K562 (cell line): Measurements from ENCODE around the gene ADAM10. TPM values are rescaled to one million over a fixed set of nuclear protein-coding genes. Genes with fewer than 3 reads are reported as not detected.

ENCODE experiments used
- BHLHE40 ChIP-seq: IDR thresholded peaks from 2 replicates; pipeline ENCODE4 v1.6.1; 2011; ENCODE audit warnings: low read length, improper control_type of control experiment
- CHD2 ChIP-seq: IDR thresholded peaks from 2 replicates; pipeline ENCODE4 v1.6.1; 2011; ENCODE audit warnings: low read depth, low read length
- COPS2 ChIP-seq: fragments of 450-650 bp; conservative IDR thresholded peaks from 2 replicates; pipeline ENCODE4 v1.6.1; 2016; ENCODE audit warnings: mild to moderate bottlenecking, moderate library complexity
- E2F5 ChIP-seq: sonication (generic); formaldehyde crosslinking; IDR thresholded peaks from 2 replicates; pipeline ENCODE4 v1.8.0; 2022; ENCODE audit warnings: mild to moderate bottlenecking, missing genetic modification reagents
- EP300 ChIP-seq: IDR thresholded peaks from 2 replicates; pipeline ENCODE4 v1.6.1; 2012; ENCODE audit warnings: low read length, improper control_type of control experiment
- GTF2B ChIP-seq: IDR thresholded peaks from 2 replicates; pipeline ENCODE4 v1.6.1; 2011; ENCODE audit not compliant: insufficient read length; ENCODE audit errors: extremely low read depth
- IRF2 ChIP-seq: sonication (generic); formaldehyde crosslinking; IDR thresholded peaks from 2 replicates; pipeline ENCODE4 v1.8.1; 2022; ENCODE audit warnings: mild to moderate bottlenecking, missing genetic modification reagents
- KLF6 ChIP-seq: fragments of 250-450 bp; sonication (Bioruptor Pico); IDR thresholded peaks from 2 replicates; pipeline ENCODE4 v1.4.0; 2020; ENCODE audit warnings: mild to moderate bottlenecking, moderate library complexity, borderline replicate concordance
- NELFE ChIP-seq: IDR thresholded peaks from 2 replicates; pipeline ENCODE4 v1.6.1; 2011; ENCODE audit warnings: mild to moderate bottlenecking; ENCODE audit not compliant: insufficient read depth, insufficient read length
- NR2F6 ChIP-seq: fragments of 450-650 bp; formaldehyde crosslinking; IDR thresholded peaks from 2 replicates; pipeline ENCODE4 v1.4.0; 2020; ENCODE audit warnings: mild to moderate bottlenecking
- PHB2 ChIP-seq: fragments of 450-650 bp; IDR thresholded peaks from 2 replicates; pipeline ENCODE4 v1.6.1; 2017; ENCODE audit warnings: low read depth
- POLR2G ChIP-seq: fragments of 200-400 bp; formaldehyde crosslinking; IDR thresholded peaks from 2 replicates; pipeline ENCODE4 v1.6.1; 2017; ENCODE audit warnings: low read depth, mild to moderate bottlenecking, antibody characterized with exemption, low read length, moderate library complexity
- SP1 ChIP-seq: sonication (generic); formaldehyde crosslinking; IDR thresholded peaks from 2 replicates; pipeline ENCODE4 v1.8.1; 2022; ENCODE audit warnings: mild to moderate bottlenecking, missing genetic modification reagents
- SUPT5H ChIP-seq: fragments of 450-650 bp; IDR thresholded peaks from 2 replicates; pipeline ENCODE4 v1.6.1; 2016
- TEAD4 ChIP-seq, 2 experiments: sonication (generic) in 1 of 2; formaldehyde crosslinking in 1 of 2; IDR thresholded peaks; 2 replicates each; pipeline versions ENCODE4 v1.6.1 to v1.8.0; 2012 to 2022; ENCODE audit warnings: borderline replicate concordance in 1 of 2, inconsistent platforms in 1 of 2, low read length in 1 of 2, mild to moderate bottlenecking in 1 of 2, missing genetic modification reagents in 1 of 2
- ZNF175 ChIP-seq: fragments of 200-800 bp; sonication (Bioruptor generic); IDR thresholded peaks from 2 replicates; pipeline ENCODE4 v1.6.1; 2016; ENCODE audit warnings: low read depth, mild to moderate bottlenecking, missing genetic modification characterization, missing compliant biosample characterization
- ZNF263 ChIP-seq: sonication (generic); formaldehyde crosslinking; IDR thresholded peaks from 2 replicates; pipeline ENCODE4 v1.8.0; 2022; ENCODE audit warnings: mild to moderate bottlenecking, missing genetic modification reagents, borderline replicate concordance
- ZNF407 ChIP-seq: fragments of 450-650 bp; IDR thresholded peaks from 2 replicates; pipeline ENCODE4 v1.6.1; 2016; ENCODE audit warnings: low read depth
- ZNF436 ChIP-seq: fragments of 250-450, 450-650 bp; sonication (Bioruptor Pico); formaldehyde crosslinking; IDR thresholded peaks from 2 replicates; pipeline ENCODE4 v1.7.0; 2020; ENCODE audit warnings: mild to moderate bottlenecking
- polyA plus RNA-seq, 8 experiments: library from polyadenylated mRNA; depleted of rRNA in 4 of 8; stranded (reverse) in 5 of 8; unstranded in 3 of 8; fragments of >200 nt; fragmentation: Nextera tagmentation in 2 of 8; fragmentation: Illumina TruSeq in 1 of 8; extraction: Ambion mirVana in 2 of 8; extraction: Trizol in 1 of 8; gene quantifications; 2 replicates each; pipeline versions ENCODE4 v1.2.1 to v1.2.3, GENCODE V29; 2011 to 2014; ENCODE audit warnings: inconsistent platforms in 1 of 8, missing spikeins in 1 of 8
- total RNA-seq, 7 experiments: library from RNA; depleted of rRNA in 6 of 7; stranded (reverse); fragments of >200 nt in 6 of 7; fragmentation: Illumina TruSeq in 2 of 7; extraction: Trizol in 2 of 7; gene quantifications; 2 replicates each; pipeline versions ENCODE4 v1.2.1 to v1.2.3, GENCODE V29; 2011 to 2021; ENCODE audit warnings: low replicate concordance in 1 of 7

ADAM10 gene
- total and polyA plus RNA-seq, 9 of the 15 experiments (the other 6 are each of a cell fraction or from before 2014, with no cell fraction given): 11.9 to 152 (median 57.3) TPM

GRCh38 chr15:58749532-58750337 is at the start of gene ADAM10 (continued):
- TF ChIP-seq ZNF407: no peak
- TF ChIP-seq BHLHE40: peak; percentile 84
- TF ChIP-seq CHD2: no peak
- TF ChIP-seq ZNF263: peak; percentile 81
- TF ChIP-seq KLF6: no peak
- TF ChIP-seq IRF2 (CRISPR knock-in tag): no peak
- TF ChIP-seq POLR2G: peak; percentile 48
- no peak for TF ChIP-seq ZNF436 (CRISPR knock-in tag)
- TF ChIP-seq SP1 (CRISPR knock-in tag): peak; percentile 78
- TF ChIP-seq PHB2: no peak
- no peak for TF ChIP-seq NR2F6
- no peak for TF ChIP-seq COPS2
- peak; percentile 90 for TF ChIP-seq SUPT5H
- TF ChIP-seq ZNF175 (CRISPR knock-in tag): no peak
- no peak for TF ChIP-seq E2F5 (CRISPR knock-in tag)
- TF ChIP-seq TEAD4 (IDR thresholded peaks at IDR 0.05; ENCODE audit: low read length): peak; percentile 8; the same call in 1 of the 2 replicates
- no peak for TF ChIP-seq TEAD4 (CRISPR knock-in tag; IDR thresholded peaks at IDR 0.05; ENCODE audit: borderline replicate concordance)
- TF ChIP-seq EP300: no peak
- peak; percentile 26 for TF ChIP-seq GTF2B
- no peak for TF ChIP-seq NELFE
